GM23338 (cell line): Measurements from ENCODE around the gene PRMT9. TPM values are rescaled to one million over a fixed set of nuclear protein-coding genes. Genes with fewer than 3 reads are reported as not detected.
A peak's percentile ranks its signal among the peaks of the same experiment; 100 is the strongest.

Experiments
- ATAC-seq: fragments of 200-7000 bp; cut with Tn5 transposase; 3 replicates; pipeline ENCODE4 v1.9.1; 2020
- DNase-seq: peaks from one replicate; pipeline ENCODE4 v3.0.0-alpha.2; 2015; ENCODE audit warnings: low spot score
- H2AFZ ChIP-seq: fragments of 200-600 bp; sonication (generic); 2 replicates; pipeline ENCODE4 v1.8.0; 2016; ENCODE audit warnings: antibody characterized with exemption, mild to moderate bottlenecking, moderate library complexity
- H3F3A ChIP-seq: fragments of 200-600 bp; sonication (generic); replicated peaks from 2 replicates; pipeline ENCODE4 v1.8.0; 2017; ENCODE audit warnings: antibody characterized with exemption, mixed run types, low read depth
- H3K27ac ChIP-seq: fragments of 200-600 bp; sonication (generic); 2 replicates; pipeline ENCODE4 v1.6.1; 2016; ENCODE audit warnings: low read depth
- H3K27me3 ChIP-seq: fragments of 200-600 bp; sonication (generic); 2 replicates; pipeline ENCODE4 v1.8.0; 2016; ENCODE audit warnings: mild to moderate bottlenecking, mixed run types, moderate library complexity; ENCODE audit not compliant: insufficient read depth
- H3K36me3 ChIP-seq: fragments of 200-600 bp; sonication (generic); 2 replicates; pipeline ENCODE4 v1.8.0; 2016; ENCODE audit warnings: mild to moderate bottlenecking; ENCODE audit not compliant: insufficient read depth
- H3K4me1 ChIP-seq: fragments of 200-600 bp; sonication (generic); 2 replicates; pipeline ENCODE4 v1.8.0; 2016; ENCODE audit warnings: mild to moderate bottlenecking, moderate library complexity; ENCODE audit not compliant: insufficient read depth
- H3K4me2 ChIP-seq: fragments of 200-600 bp; sonication (generic); 2 replicates; pipeline ENCODE4 v1.7.1; 2017; ENCODE audit warnings: mixed run types
- H3K4me3 ChIP-seq: fragments of 200-600 bp; sonication (generic); 2 replicates; pipeline ENCODE4 v1.6.1; 2016; ENCODE audit warnings: mixed run types
- H3K79me2 ChIP-seq: fragments of 200-600 bp; sonication (generic); replicated peaks from 2 replicates; pipeline ENCODE4 v1.8.0; 2017; ENCODE audit warnings: mild to moderate bottlenecking; ENCODE audit not compliant: insufficient read depth
- H3K9me2 ChIP-seq: fragments of 200-600 bp; sonication (generic); 2 replicates; pipeline ENCODE4 v1.8.0; 2017; ENCODE audit not compliant: insufficient read depth
- H4K20me1 ChIP-seq: fragments of 200-600 bp; sonication (generic); replicated peaks from 2 replicates; pipeline ENCODE4 v1.8.0; 2017; ENCODE audit warnings: mild to moderate bottlenecking; ENCODE audit not compliant: insufficient read depth
- H3K27ac Mint-ChIP-seq: 2 replicates; pipeline ENCODE4 v1.8.0; 2020; ENCODE audit warnings: inconsistent platforms, mild to moderate bottlenecking, moderate library complexity, mixed read lengths
- H3K27me3 Mint-ChIP-seq: 3 replicates; pipeline ENCODE4 v1.8.0; 2022; ENCODE audit warnings: low read depth, mild to moderate bottlenecking, moderate library complexity, mixed read lengths, inconsistent platforms; ENCODE audit not compliant: insufficient read depth, poor library complexity
- H3K36me3 Mint-ChIP-seq: 3 replicates; pipeline ENCODE4 v1.8.0; 2021; ENCODE audit warnings: low read depth, mild to moderate bottlenecking, inconsistent platforms, moderate library complexity, mixed read lengths
- H3K4me1 Mint-ChIP-seq: 3 replicates; pipeline ENCODE4 v1.8.0; 2020; ENCODE audit warnings: mild to moderate bottlenecking, inconsistent platforms, mixed read lengths
- H3K4me3 Mint-ChIP-seq: 3 replicates; pipeline ENCODE4 v1.8.0; 2021; ENCODE audit warnings: moderate library complexity, mild to moderate bottlenecking, inconsistent platforms, mixed read lengths
- H3K9me3 Mint-ChIP-seq: 3 replicates; pipeline ENCODE4 v1.8.0; 2020; ENCODE audit warnings: moderate library complexity, mild to moderate bottlenecking, inconsistent platforms, mixed read lengths
- CREB1 ChIP-seq: fragments of 250-450 bp; sonication (Bioruptor Pico); IDR thresholded peaks from 2 replicates; pipeline ENCODE4 v1.5.0; 2020; ENCODE audit warnings: low read depth, mild to moderate bottlenecking, moderate library complexity
- EZH2 ChIP-seq: fragments of 200-600 bp; sonication (generic); IDR thresholded peaks from one replicate; pipeline ENCODE4 v1.8.0; 2017; ENCODE audit warnings: antibody characterized with exemption, mild to moderate bottlenecking, low read depth; ENCODE audit not compliant: unreplicated experiment
- JUNB ChIP-seq: IDR thresholded peaks from one replicate; pipeline ENCODE4 v1.6.1; 2016; ENCODE audit warnings: antibody characterized with exemption; ENCODE audit not compliant: unreplicated experiment
- NANOG ChIP-seq: IDR thresholded peaks from 2 replicates; pipeline ENCODE4 v1.6.1; 2016; ENCODE audit warnings: antibody characterized with exemption, borderline replicate concordance
- STAT1 ChIP-seq: IDR thresholded peaks from one replicate; pipeline ENCODE4 v1.6.1; 2016; ENCODE audit warnings: antibody characterized with exemption; ENCODE audit not compliant: unreplicated experiment
- ZNF331 ChIP-seq: fragments of 250-450 bp; sonication (Bioruptor Pico); IDR thresholded peaks from 2 replicates; pipeline ENCODE4 v1.5.0; 2020; ENCODE audit warnings: low read depth, mild to moderate bottlenecking, moderate library complexity
- polyA plus RNA-seq: library from polyadenylated mRNA; unstranded; fragments of >200 nt; fragmentation: Nextera tagmentation; extraction: Ambion mirVana; gene quantifications from 2 replicates; pipeline ENCODE4 v1.2.1, GENCODE V29; 2016
- total RNA-seq: library from RNA; depleted of rRNA; stranded (reverse); fragments of >200 nt; shearing (Covaris generic); gene quantifications from 2 replicates; pipeline ENCODE4 v1.2.3, GENCODE V29; 2014
- TF ChIP-seq, protein P1 (sequence below), 2 experiments: fragments of 200-600 bp in 1 of 2; sonication (generic) in 1 of 2; conservative IDR thresholded peaks; 2 replicates each; pipeline versions ENCODE4 v1.5.1 to v1.6.1; 2016 to 2017; ENCODE audit warnings: antibody characterized with exemption in 2 of 2, low read depth in 2 of 2, mild to moderate bottlenecking in 2 of 2, moderate library complexity in 1 of 2
- TF ChIP-seq, protein P2 (sequence below): IDR thresholded peaks from 2 replicates; pipeline ENCODE4 v1.6.1; 2016; ENCODE audit warnings: antibody characterized with exemption

Gene PRMT9
- total and polyA plus RNA-seq, 2 experiments from 2014 or later, result 7.6 to 11.2 TPM

DNA sequence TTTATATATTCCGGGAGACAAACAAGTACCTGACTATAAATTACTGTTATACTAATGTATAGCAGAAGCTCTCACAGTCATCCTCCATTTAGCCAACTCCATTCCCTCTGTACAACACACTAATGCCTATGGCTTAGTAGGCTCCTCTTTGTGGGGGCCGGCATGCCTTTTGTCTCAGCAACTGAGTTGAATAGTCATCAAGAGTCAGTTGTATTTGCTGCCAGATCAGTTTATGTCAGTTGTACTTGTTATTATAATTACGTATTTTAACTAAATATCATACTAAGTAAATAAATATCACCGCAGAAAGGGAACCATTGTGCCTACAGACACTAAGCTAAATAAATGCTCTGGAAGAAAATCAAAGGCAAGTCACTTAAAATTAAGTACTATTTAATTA, 9.9 kb downstream of the PRMT9 start:
- H3K4me3 ChIP-seq, result no peak overlapping the region
- Mint-ChIP-seq H3K36me3 (peaks cover 17% of the 10 kb centered on the region), H3K27ac (no peak overlapping the region), H3K9me3 (no peaks in the 10 kb centered on the region), H3K27me3 (no peaks in the 10 kb centered on the region), H3K4me3 (no peak overlapping the region), H3K4me1 (peaks cover 2% of the 10 kb centered on the region; the same call in 1 of the 3 replicates)
- no peaks in the 10 kb centered on the region for H3K9me2 ChIP-seq
- no peaks in the 10 kb centered on the region for H3K36me3 ChIP-seq
- no peaks in the 10 kb centered on the region for H3F3A ChIP-seq
- H3K79me2 ChIP-seq, result no peaks in the 10 kb centered on the region; the same call in 1 of the 2 replicates
- H2AFZ ChIP-seq, result no peak overlapping the region
- ATAC-seq (no peak), DNase-seq (no peak)
- no peaks in the 10 kb centered on the region for H3K27me3 ChIP-seq
- peaks cover 2% of the 10 kb centered on the region; the same call in 1 of the 2 replicates for H4K20me1 ChIP-seq
- H3K27ac ChIP-seq, result no peak overlapping the region
- no peak overlapping the region for H3K4me2 ChIP-seq
- TF ChIP-seq STAT1 (no peak), NANOG (no peak), JUNB (no peak), CREB1 (CRISPR knock-in tag) (no peak), ZNF331 (no peak)
- TF ChIP-seq, protein P1, sequence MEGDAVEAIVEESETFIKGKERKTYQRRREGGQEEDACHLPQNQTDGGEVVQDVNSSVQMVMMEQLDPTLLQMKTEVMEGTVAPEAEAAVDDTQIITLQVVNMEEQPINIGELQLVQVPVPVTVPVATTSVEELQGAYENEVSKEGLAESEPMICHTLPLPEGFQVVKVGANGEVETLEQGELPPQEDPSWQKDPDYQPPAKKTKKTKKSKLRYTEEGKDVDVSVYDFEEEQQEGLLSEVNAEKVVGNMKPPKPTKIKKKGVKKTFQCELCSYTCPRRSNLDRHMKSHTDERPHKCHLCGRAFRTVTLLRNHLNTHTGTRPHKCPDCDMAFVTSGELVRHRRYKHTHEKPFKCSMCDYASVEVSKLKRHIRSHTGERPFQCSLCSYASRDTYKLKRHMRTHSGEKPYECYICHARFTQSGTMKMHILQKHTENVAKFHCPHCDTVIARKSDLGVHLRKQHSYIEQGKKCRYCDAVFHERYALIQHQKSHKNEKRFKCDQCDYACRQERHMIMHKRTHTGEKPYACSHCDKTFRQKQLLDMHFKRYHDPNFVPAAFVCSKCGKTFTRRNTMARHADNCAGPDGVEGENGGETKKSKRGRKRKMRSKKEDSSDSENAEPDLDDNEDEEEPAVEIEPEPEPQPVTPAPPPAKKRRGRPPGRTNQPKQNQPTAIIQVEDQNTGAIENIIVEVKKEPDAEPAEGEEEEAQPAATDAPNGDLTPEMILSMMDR (conservative IDR thresholded peaks at IDR 0.05; ENCODE audit: low read depth in 2 of 2), result no peak
- TF ChIP-seq, protein P2, sequence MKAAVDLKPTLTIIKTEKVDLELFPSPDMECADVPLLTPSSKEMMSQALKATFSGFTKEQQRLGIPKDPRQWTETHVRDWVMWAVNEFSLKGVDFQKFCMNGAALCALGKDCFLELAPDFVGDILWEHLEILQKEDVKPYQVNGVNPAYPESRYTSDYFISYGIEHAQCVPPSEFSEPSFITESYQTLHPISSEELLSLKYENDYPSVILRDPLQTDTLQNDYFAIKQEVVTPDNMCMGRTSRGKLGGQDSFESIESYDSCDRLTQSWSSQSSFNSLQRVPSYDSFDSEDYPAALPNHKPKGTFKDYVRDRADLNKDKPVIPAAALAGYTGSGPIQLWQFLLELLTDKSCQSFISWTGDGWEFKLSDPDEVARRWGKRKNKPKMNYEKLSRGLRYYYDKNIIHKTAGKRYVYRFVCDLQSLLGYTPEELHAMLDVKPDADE, result no peak
- H3K4me1 ChIP-seq, result no peaks in the 10 kb centered on the region

DNA sequence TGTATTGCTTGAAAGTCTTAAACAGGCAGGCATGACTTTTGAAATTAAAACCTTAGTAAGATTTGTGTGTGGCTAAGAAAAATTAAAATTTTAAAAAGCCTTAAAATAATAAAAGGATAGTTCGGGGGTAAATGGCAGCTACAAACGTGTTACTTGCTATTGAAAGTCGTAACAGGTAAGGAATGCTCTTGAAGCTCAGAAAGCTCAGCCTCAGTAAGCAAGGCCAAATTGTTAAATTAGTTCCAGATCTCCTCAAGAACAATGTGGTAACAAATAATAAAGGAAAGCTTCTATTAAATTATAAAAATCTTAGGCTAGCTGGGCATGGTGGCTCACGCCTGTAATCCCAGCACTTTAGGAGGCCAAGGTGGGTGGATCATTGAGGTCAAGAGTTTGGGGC, 25.5 kb downstream of the PRMT9 start:
- Histone ChIP-seq H3K9me2 (peaks cover 6% of the 10 kb centered on the region; the same call in 1 of the 2 replicates), H3K4me1 (peaks cover 12% of the 10 kb centered on the region; the same call in 1 of the 2 replicates), H3K36me3 (peaks cover 4% of the 10 kb centered on the region; the same call in 1 of the 2 replicates), H2AFZ (no peak overlapping the region), H3K27ac (no peak overlapping the region), H3K79me2 (no peaks in the 10 kb centered on the region), H3K4me2 (no peak overlapping the region), H3K4me3 (no peak overlapping the region), H3K27me3 (no peaks in the 10 kb centered on the region), H3F3A (no peaks in the 10 kb centered on the region), H4K20me1 (no peaks in the 10 kb centered on the region)
- H3K9me3 Mint-ChIP-seq, result no peaks in the 10 kb centered on the region; the same call in 2 of the 3 replicates
- ATAC-seq, result no peak
- no peaks in the 10 kb centered on the region for H3K27me3 Mint-ChIP-seq
- no peak for TF ChIP-seq ZNF331
- no peak for TF ChIP-seq NANOG
- TF ChIP-seq EZH2, result no peak
- H3K36me3 Mint-ChIP-seq, result peaks cover 52% of the 10 kb centered on the region
- peak overlapping the region; percentile 50; the same call in 1 of the 2 replicates for H3K27ac Mint-ChIP-seq
- no peak overlapping the region for H3K4me3 Mint-ChIP-seq
- DNase-seq, result no peak
- H3K4me1 Mint-ChIP-seq, result peaks cover 13% of the 10 kb centered on the region; the same call in 2 of the 3 replicates
